Measurements from ENCODE around the gene PDZRN4. TPM values are rescaled to one million over a fixed set of nuclear protein-coding genes. Genes with fewer than 3 reads are reported as not detected.

Gene PDZRN4
- total RNA-seq, 4 donors from 2014 or later: 4.2 to 12.9 (median 8.0) TPM

GRCh38 chr12:41466300-41466699 lies 278.2 kb downstream of the PDZRN4 start:
- DNase-seq: no peak
- Histone ChIP-seq H3K27me3 (no peaks in the 10 kb centered on the region), H3K4me1 (peaks cover 0 to 5% (median 0%) of the 10 kb centered on the region in 4 donors), H3K36me3 (no peaks in the 10 kb centered on the region), H3K27ac (no peak overlapping the region), H3K9me3 (no peaks in the 10 kb centered on the region), H3K4me3 (no peak overlapping the region)
- TF ChIP-seq POLR2A (IDR thresholded peaks at IDR 0.05) (no peak), EP300 (IDR thresholded peaks at IDR 0.05; ENCODE audit: low read depth) (no peak), POLR2AphosphoS5 (IDR thresholded peaks at IDR 0.05) (no peak), CTCF (IDR thresholded peaks at IDR 0.05) (no peak)
- in situ Hi-C loops (cut with MboI; ENCODE audit: low pct_ligation_motif_present in 1 of 4, low pct_unique_long_range_greater_than_20kb in 1 of 4, low sequenced_read_pairs in 3 of 4) (no loop called here), intact Hi-C loops (cut with DNase I; ENCODE audit: low total_unique reads) (no loop called here)
- 65 to 72% methylated on average over 4 of the region's 4 CpGs for WGBS, 2 donors (ENCODE audit: low coverage in 1 of 2)

- no peaks in the 10 kb centered on the region for H3K36me3 ChIP-seq
- no peak overlapping the region for H3K4me3 ChIP-seq
- intact Hi-C loops (cut with DNase I; ENCODE audit: low total_unique reads): no loop called here
- in situ Hi-C loops (cut with MboI; ENCODE audit: low pct_ligation_motif_present in 1 of 4, low pct_unique_long_range_greater_than_20kb in 1 of 4, low sequenced_read_pairs in 3 of 4): no loop called here
- DNase-seq: no peak
- H3K4me1 ChIP-seq: peaks cover 0 to 5% (median 0%) of the 10 kb centered on the region in 4 donors
- no peak overlapping the region for H3K27ac ChIP-seq
- 76 to 95% methylated on average over 3 to 5 of the region's 5 CpGs for WGBS, 2 donors (ENCODE audit: low coverage in 1 of 2)
- TF ChIP-seq EP300 (IDR thresholded peaks at IDR 0.05; ENCODE audit: low read depth): no peak
- TF ChIP-seq POLR2A (IDR thresholded peaks at IDR 0.05): no peak
- TF ChIP-seq CTCF (IDR thresholded peaks at IDR 0.05): no peak
- TF ChIP-seq POLR2AphosphoS5 (IDR thresholded peaks at IDR 0.05): no peak
- no peaks in the 10 kb centered on the region for H3K9me3 ChIP-seq
- no peaks in the 10 kb centered on the region for H3K27me3 ChIP-seq
These were observed 278.7 kb downstream of the PDZRN4 start for GRCh38 chr12:41466802-41467201.

GRCh38 chr12:41467591-41468325 lies 279.6 kb downstream of the PDZRN4 start:
- H3K27me3 ChIP-seq: no peaks in the 10 kb centered on the region
- no peak for DNase-seq
- whole genome bisulfite sequencing, 2 donors (ENCODE audit: low coverage in 1 of 2): 65 to 89% methylated on average over 1 of the region's 1 CpG
- no peaks in the 10 kb centered on the region for H3K9me3 ChIP-seq
- no peak overlapping the region for H3K4me3 ChIP-seq
- in situ Hi-C loops (cut with MboI; ENCODE audit: low pct_ligation_motif_present in 1 of 4, low pct_unique_long_range_greater_than_20kb in 1 of 4, low sequenced_read_pairs in 3 of 4) (no loop called here), intact Hi-C loops (cut with DNase I; ENCODE audit: low total_unique reads) (no loop called here)
- no peak for TF ChIP-seq POLR2AphosphoS5 (IDR thresholded peaks at IDR 0.05)
- TF ChIP-seq EP300 (IDR thresholded peaks at IDR 0.05; ENCODE audit: low read depth): no peak
- TF ChIP-seq CTCF (IDR thresholded peaks at IDR 0.05): no peak
- no peak for TF ChIP-seq POLR2A (IDR thresholded peaks at IDR 0.05)
- H3K36me3 ChIP-seq: no peaks in the 10 kb centered on the region
- peaks cover 0 to 5% (median 0%) of the 10 kb centered on the region in 4 donors for H3K4me1 ChIP-seq
- H3K27ac ChIP-seq: no peak overlapping the region

- intact Hi-C loops (cut with DNase I; ENCODE audit: low total_unique reads): no loop called here
- Histone ChIP-seq H3K4me3 (no peak overlapping the region), H3K27ac (no peak overlapping the region), H3K4me1 (peaks cover 0 to 5% (median 0%) of the 10 kb centered on the region in 4 donors), H3K36me3 (no peaks in the 10 kb centered on the region), H3K27me3 (no peaks in the 10 kb centered on the region), H3K9me3 (no peaks in the 10 kb centered on the region)
- WGBS, 2 donors (ENCODE audit: low coverage in 1 of 2): 85% methylated on average over 3 of the region's 3 CpGs
- TF ChIP-seq EP300 (IDR thresholded peaks at IDR 0.05; ENCODE audit: low read depth): no peak
- TF ChIP-seq POLR2AphosphoS5 (IDR thresholded peaks at IDR 0.05): no peak
- TF ChIP-seq POLR2A (IDR thresholded peaks at IDR 0.05): no peak
- TF ChIP-seq CTCF (IDR thresholded peaks at IDR 0.05): no peak
- in situ Hi-C loops (cut with MboI; ENCODE audit: low pct_ligation_motif_present in 1 of 4, low pct_unique_long_range_greater_than_20kb in 1 of 4, low sequenced_read_pairs in 3 of 4): no loop called here
- DNase-seq: no peak
These were observed 280.2 kb downstream of the PDZRN4 start for GRCh38 chr12:41468341-41468740.
